ENCODE measurements around the gene TIMM44. TPM values are rescaled to one million over a fixed set of nuclear protein-coding genes. Genes with fewer than 3 reads are reported as not detected.
"Not testable (repeated sequence)": the region's sequence is repeated elsewhere in the genome, so short reads cannot be mapped to it uniquely, and the experiment has no call there.

Gene TIMM44
- total RNA-seq, 1 donor from 2014 or later = 36.3 TPM

GRCh38 chr19:7944177-7944761 lies 803 bp upstream of the TIMM44 start:
- peak; percentile 87 for DNase-seq

GRCh38 chr19:7942981-7943443 lies 454 bp downstream of the TIMM44 start:
- DNase-seq = no peak

- no peak for DNase-seq
Measured at GRCh38 chr19:7941895-7942596, 1.4 kb downstream of the TIMM44 start.

GRCh38 chr19:7940841-7941240 lies 2.6 kb downstream of the TIMM44 start:
- no peak for DNase-seq

- no peak for DNase-seq
Measured at GRCh38 chr19:7934766-7935165, 8.7 kb downstream of the TIMM44 start.

- no peak for DNase-seq
Measured at GRCh38 chr19:7933828-7934725, 9.4 kb downstream of the TIMM44 start.

- DNase-seq = no peak
Measured at GRCh38 chr19:7933411-7933810, 10.1 kb downstream of the TIMM44 start.

GRCh38 chr19:7932930-7933300 lies 10.6 kb downstream of the TIMM44 start:
- no peak for DNase-seq

GRCh38 chr19:7932276-7932929 lies 11.1 kb downstream of the TIMM44 start:
- no peak for DNase-seq

- no peak for DNase-seq
Measured at GRCh38 chr19:7931221-7932061, 12.0 kb downstream of the TIMM44 start.

GRCh38 chr19:7930765-7931164 lies 12.7 kb downstream of the TIMM44 start:
- DNase-seq = no peak

- not testable (repeated sequence) for DNase-seq
Measured at GRCh38 chr19:7930030-7930429, 13.4 kb downstream of the TIMM44 start.

- DNase-seq = no peak
Measured at GRCh38 chr19:7928741-7929701, 14.4 kb downstream of the TIMM44 start.

GRCh38 chr19:7928334-7928706 lies 15.1 kb downstream of the TIMM44 start:
- no peak for DNase-seq

- DNase-seq = no peak
Measured at GRCh38 chr19:7927605-7928333, 15.7 kb downstream of the TIMM44 start.

- no peak for DNase-seq
Measured at GRCh38 chr19:7926727-7927604, 16.5 kb downstream of the TIMM44 start.

GRCh38 chr19:7926021-7926726 lies 17.3 kb downstream of the TIMM44 start, which contains the start of gene CTXN1:
Gene CTXN1 (minus strand): TSS chr19:7926135. CDS start chr19:7925538, 597 bp downstream.
- DNase-seq = no peak
